GM23248 (cell line): ENCODE data around the gene TTC23.

Source experiments
- EZH2 ChIP-seq: fragments of 200-600 bp; sonication (generic); IDR thresholded peaks from 2 replicates; pipeline ENCODE4 v1.6.1; 2018; ENCODE audit warnings: antibody characterized with exemption, mild to moderate bottlenecking; ENCODE audit not compliant: insufficient read depth, poor library complexity, severe bottlenecking
- EZH2phosphoT487 ChIP-seq: fragments of 200-600 bp; sonication (generic); IDR thresholded peaks from 2 replicates; pipeline ENCODE4 v1.6.1; 2018; ENCODE audit warnings: antibody characterized with exemption, moderate library complexity, mild to moderate bottlenecking, low read depth; ENCODE audit not compliant: insufficient read depth

DNA sequence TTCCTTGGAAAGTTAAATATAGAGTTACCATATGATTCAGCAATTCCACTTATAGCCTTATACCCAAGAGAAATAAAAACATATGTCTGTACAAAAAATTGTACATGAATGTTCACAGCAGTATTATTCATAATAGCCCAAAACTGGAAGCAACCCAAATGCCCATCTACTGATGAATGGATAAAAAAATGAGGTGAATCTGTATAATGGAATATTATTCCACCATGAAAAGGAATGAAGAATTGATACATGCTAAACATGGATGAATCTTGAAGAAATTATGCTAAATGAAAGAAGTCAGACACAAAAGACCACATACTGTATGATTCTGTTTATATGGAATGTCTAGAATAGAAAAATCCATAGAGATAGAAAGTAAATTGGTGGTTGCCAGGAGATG, 61.4 kb downstream of the TTC23 start:
- no peak for TF ChIP-seq EZH2
- TF ChIP-seq EZH2phosphoT487: no peak
